ENCODE results near the gene RSKR. TPM values are rescaled to one million over a fixed set of nuclear protein-coding genes. Genes with fewer than 3 reads are reported as not detected.

Gene RSKR
- total and polyA plus RNA-seq, 2 experiments from 2014 or later: 2.8 to 16.2 TPM

GRCh38 chr17:28599311-28600184, 14.4 kb downstream of the RSKR start:
- Histone ChIP-seq H3K36me3 (no peaks in the 10 kb centered on the region), H3K9me3 (ENCODE audit: low read depth) (no peaks in the 10 kb centered on the region), H3K4me1 (ENCODE audit: low read depth) (no peaks in the 10 kb centered on the region), H3K27ac (peak overlapping the region; percentile 27), H3K4me3 (peak overlapping the region; percentile 46), H3K27me3 (no peaks in the 10 kb centered on the region)
- TF ChIP-seq, protein P1, sequence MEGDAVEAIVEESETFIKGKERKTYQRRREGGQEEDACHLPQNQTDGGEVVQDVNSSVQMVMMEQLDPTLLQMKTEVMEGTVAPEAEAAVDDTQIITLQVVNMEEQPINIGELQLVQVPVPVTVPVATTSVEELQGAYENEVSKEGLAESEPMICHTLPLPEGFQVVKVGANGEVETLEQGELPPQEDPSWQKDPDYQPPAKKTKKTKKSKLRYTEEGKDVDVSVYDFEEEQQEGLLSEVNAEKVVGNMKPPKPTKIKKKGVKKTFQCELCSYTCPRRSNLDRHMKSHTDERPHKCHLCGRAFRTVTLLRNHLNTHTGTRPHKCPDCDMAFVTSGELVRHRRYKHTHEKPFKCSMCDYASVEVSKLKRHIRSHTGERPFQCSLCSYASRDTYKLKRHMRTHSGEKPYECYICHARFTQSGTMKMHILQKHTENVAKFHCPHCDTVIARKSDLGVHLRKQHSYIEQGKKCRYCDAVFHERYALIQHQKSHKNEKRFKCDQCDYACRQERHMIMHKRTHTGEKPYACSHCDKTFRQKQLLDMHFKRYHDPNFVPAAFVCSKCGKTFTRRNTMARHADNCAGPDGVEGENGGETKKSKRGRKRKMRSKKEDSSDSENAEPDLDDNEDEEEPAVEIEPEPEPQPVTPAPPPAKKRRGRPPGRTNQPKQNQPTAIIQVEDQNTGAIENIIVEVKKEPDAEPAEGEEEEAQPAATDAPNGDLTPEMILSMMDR (IDR thresholded peaks at IDR 0.05; ENCODE audit: low read depth, low read length): no peak
- peak in 1 of 2 donors; percentile 84 for DNase-seq (ENCODE audit: low read depth in 1 of 2, low spot score in 1 of 2)

DNA sequence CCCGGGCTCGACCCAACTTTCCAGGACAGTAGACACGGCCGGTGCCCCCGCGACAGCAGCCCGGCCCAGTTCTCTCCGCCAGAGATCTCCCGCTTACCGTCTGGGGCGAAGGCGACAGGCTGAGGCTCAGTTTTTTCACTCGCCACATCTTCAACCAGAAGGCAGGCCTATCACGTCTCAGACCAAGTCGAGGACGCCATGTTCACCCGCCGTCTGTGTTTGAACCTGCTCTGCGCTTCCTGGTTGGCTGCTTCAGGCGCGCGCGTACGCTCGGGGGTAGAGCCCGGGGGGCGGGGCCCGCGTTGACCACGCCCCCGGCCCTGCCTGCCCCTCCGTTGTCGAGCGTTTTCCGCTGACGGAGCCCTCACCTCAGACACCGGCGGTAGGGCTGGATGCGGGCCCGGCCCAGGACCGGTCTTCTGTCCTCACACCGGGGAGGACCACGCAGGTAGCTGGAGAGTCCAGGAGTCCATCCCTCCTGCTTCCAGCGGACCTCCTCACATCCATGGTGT, 15.1 kb downstream of the RSKR start, which contains the start of gene SPAG5:
SPAG5 (minus strand) TSS at position 227 of the 512 bp plus-strand sequence; CDS start at position 148, 79 bp downstream.
- Histone ChIP-seq H3K27me3 (no peaks in the 10 kb centered on the region), H3K9me3 (ENCODE audit: low read depth) (no peaks in the 10 kb centered on the region), H3K4me3 (peak within 1 kb of the TSS; percentile 46), H3K4me1 (ENCODE audit: low read depth) (no peaks in the 10 kb centered on the region), H3K27ac (peak within 1 kb of the TSS; percentile 27), H3K36me3 (no peaks in the 10 kb centered on the region)
- TF ChIP-seq, protein P1 (IDR thresholded peaks at IDR 0.05; ENCODE audit: low read depth, low read length): no peak
- peak; percentile 93 to 96 for DNase-seq (ENCODE audit: low read depth in 1 of 2, low spot score in 1 of 2)

DNA sequence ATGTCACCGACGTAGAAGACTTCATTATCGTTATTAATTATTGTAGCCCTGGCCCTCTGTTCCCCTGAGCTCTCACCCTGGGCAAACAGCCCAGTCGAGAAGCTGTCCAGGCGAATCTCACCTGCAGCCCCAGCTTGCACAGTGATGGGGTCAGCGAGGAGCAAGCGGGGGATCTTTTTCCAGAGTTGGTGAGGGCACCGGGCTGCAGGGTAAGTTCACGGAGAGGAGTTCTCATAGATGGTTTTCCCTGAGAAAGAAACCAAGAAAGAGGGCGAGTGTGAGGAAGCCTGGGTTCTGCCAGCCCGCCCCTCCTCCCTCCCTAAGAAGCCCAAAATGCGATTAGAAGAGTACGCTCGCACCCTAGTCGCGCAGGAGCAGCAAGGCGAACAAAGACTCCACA, 15.6 kb downstream of the RSKR start:
- H3K4me3 ChIP-seq: peak overlapping the region; percentile 46
- no peak for DNase-seq (ENCODE audit: low read depth in 1 of 2, low spot score in 1 of 2)
- H3K27me3 ChIP-seq: no peaks in the 10 kb centered on the region
- no peaks in the 10 kb centered on the region for H3K36me3 ChIP-seq
- TF ChIP-seq, protein P1 (IDR thresholded peaks at IDR 0.05; ENCODE audit: low read depth, low read length): no peak
- no peaks in the 10 kb centered on the region for H3K9me3 ChIP-seq (ENCODE audit: low read depth)
- H3K4me1 ChIP-seq (ENCODE audit: low read depth): no peaks in the 10 kb centered on the region
- no peak overlapping the region for H3K27ac ChIP-seq

DNA sequence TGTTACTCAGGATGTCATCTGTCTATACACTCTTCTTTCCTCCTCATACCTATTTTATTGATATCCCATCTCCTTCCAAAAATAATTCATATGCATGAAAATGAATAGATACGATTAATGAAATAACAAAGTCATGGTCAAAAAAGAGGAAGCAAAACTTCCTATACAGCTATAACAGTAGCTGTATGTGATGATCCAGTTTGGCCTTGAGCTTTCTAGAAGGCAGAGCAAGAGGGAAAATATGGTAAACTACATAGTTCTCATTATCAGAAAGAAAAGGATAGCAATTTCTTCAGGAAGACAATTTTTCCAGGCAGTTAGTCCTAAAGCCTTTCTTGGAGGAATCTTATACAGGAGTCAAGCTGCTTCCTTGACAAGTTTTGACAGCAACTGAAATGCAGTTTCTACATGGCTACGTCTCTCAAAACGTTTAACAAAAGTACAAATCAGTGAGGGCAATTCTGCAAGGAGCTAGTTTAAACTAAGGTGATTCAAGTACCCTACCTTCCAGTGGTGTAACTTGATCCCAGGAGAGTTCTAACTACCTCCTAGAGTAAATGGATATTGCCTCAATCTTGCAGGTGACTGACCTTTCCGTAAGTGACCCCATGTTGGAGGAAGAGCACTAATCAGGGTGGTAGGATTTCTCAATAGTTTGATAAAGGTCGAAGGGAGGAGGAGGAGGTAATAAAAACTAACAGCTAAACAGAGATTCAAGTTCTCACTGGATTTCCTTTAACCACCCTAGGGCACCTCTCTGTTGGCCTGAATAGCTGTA, 16.2 kb downstream of the RSKR start:
- no peaks in the 10 kb centered on the region for H3K9me3 ChIP-seq (ENCODE audit: low read depth)
- no peaks in the 10 kb centered on the region for H3K4me1 ChIP-seq (ENCODE audit: low read depth)
- no peaks in the 10 kb centered on the region for H3K36me3 ChIP-seq
- no peaks in the 10 kb centered on the region for H3K27me3 ChIP-seq
- H3K27ac ChIP-seq: no peak overlapping the region
- H3K4me3 ChIP-seq: peak overlapping the region; percentile 46
- TF ChIP-seq, protein P1 (IDR thresholded peaks at IDR 0.05; ENCODE audit: low read depth, low read length): no peak
- DNase-seq (ENCODE audit: low read depth in 1 of 2, low spot score in 1 of 2): no peak

- DNase-seq (ENCODE audit: low read depth in 1 of 2, low spot score in 1 of 2): no peak
- Histone ChIP-seq H3K36me3 (peaks cover 29% of the 10 kb centered on the region), H3K4me1 (ENCODE audit: low read depth) (no peaks in the 10 kb centered on the region), H3K9me3 (ENCODE audit: low read depth) (no peaks in the 10 kb centered on the region), H3K27me3 (no peaks in the 10 kb centered on the region), H3K4me3 (no peak overlapping the region), H3K27ac (no peak overlapping the region)
- TF ChIP-seq, protein P1 (IDR thresholded peaks at IDR 0.05; ENCODE audit: low read depth, low read length): no peak
Observed at GRCh38 chr17:28592260-28592659, 21.7 kb downstream of the RSKR start.
